CD4-positive, alpha-beta T cell (primary cell): ENCODE data around the gene PTPRM. TPM values are rescaled to one million over a fixed set of nuclear protein-coding genes. Genes with fewer than 3 reads are reported as not detected.

Source experiments
- ATAC-seq: fragments of 200-7000 bp; cut with Tn5 transposase; one replicate; pipeline ENCODE4 v1.10.0; 2022; ENCODE audit warnings: mild to moderate bottlenecking; ENCODE audit not compliant: poor library complexity
- CTCF ChIA-PET: fragments of 350-600 bp; sonication (Branson Sonifier 250); formaldehyde crosslinking; loops from one replicate; lab custom pipeline; 2021; ENCODE audit warnings: antibody characterized with exemption, inconsistent platforms; lab: Charles Lee
- POLR2A ChIA-PET: fragments of 350-600 bp; sonication (Branson Sonifier 250); formaldehyde crosslinking; loops from one replicate; lab custom pipeline; 2021; ENCODE audit warnings: antibody characterized with exemption, inconsistent platforms; lab: Charles Lee
- DNase-seq, 14 experiments: peaks; one replicate each; pipeline ENCODE4 v3.0.0-alpha.2; 2013 to 2020; ENCODE audit warnings: mixed read lengths in 2 of 14
- H3K27ac ChIP-seq, 2 donors: one replicate each; pipeline versions ENCODE4 v1.5.1 to v1.7.0; 2013; ENCODE audit warnings: low read length in 2 of 2, low read depth in 1 of 2, mild to moderate bottlenecking in 1 of 2
- H3K27me3 ChIP-seq, 2 experiments: 1 replicate in 1 of 2; 2 replicates in 1 of 2; pipeline versions ENCODE4 v1.6.1 to v1.7.0; 2013; ENCODE audit warnings: low read length in 2 of 2, control low read depth in 1 of 2, mild to moderate bottlenecking in 1 of 2, moderate library complexity in 1 of 2; ENCODE audit not compliant: insufficient read depth in 2 of 2, control insufficient read depth in 1 of 2
- H3K36me3 ChIP-seq: one replicate; pipeline ENCODE4 v1.6.1; 2013; ENCODE audit warnings: low read length, control low read depth; ENCODE audit not compliant: insufficient read depth
- H3K4me1 ChIP-seq: one replicate; pipeline ENCODE4 v1.6.1; 2013; ENCODE audit warnings: low read length, control low read depth; ENCODE audit not compliant: insufficient read depth
- H3K4me3 ChIP-seq: one replicate; pipeline ENCODE4 v1.5.1; 2013; ENCODE audit warnings: mild to moderate bottlenecking, low read length, moderate library complexity
- H3K9me3 ChIP-seq, 2 experiments: 1 replicate in 1 of 2; 2 replicates in 1 of 2; pipeline versions ENCODE4 v1.6.1 to v1.7.0; 2013; ENCODE audit warnings: low read length in 2 of 2, mild to moderate bottlenecking in 2 of 2, control low read depth in 1 of 2, moderate library complexity in 1 of 2; ENCODE audit not compliant: control insufficient read depth in 1 of 2, insufficient read depth in 1 of 2
- H3K27ac Mint-ChIP-seq: one replicate; pipeline ENCODE4 v1.8.0; 2020; ENCODE audit warnings: mixed read lengths
- H3K27me3 Mint-ChIP-seq: one replicate; pipeline ENCODE4 v1.8.0; 2021; ENCODE audit warnings: mixed read lengths
- H3K36me3 Mint-ChIP-seq: one replicate; pipeline ENCODE4 v1.8.0; 2021; ENCODE audit warnings: low read depth, mixed read lengths
- H3K4me1 Mint-ChIP-seq: one replicate; pipeline ENCODE4 v1.8.0; 2021; ENCODE audit warnings: low read depth, mixed read lengths
- H3K4me3 Mint-ChIP-seq: one replicate; pipeline ENCODE4 v1.8.0; 2020; ENCODE audit warnings: mild to moderate bottlenecking, mixed read lengths
- H3K9me3 Mint-ChIP-seq: one replicate; pipeline ENCODE4 v1.8.0; 2020; ENCODE audit warnings: mixed read lengths
- intact Hi-C, 2 experiments: fragments of 100-400 bp; cut with DNase I in 1 of 2; cut with micrococcal nuclease in 1 of 2; formaldehyde crosslinking; loops; one replicate each; pipeline versions ENCODE4 v1.15.1 to v1.9.0; 2023 to 2025; cut with DNase I, micrococcal nuclease
- total RNA-seq, 174 experiments: library from RNA in 2 of 174; stranded (reverse) in 2 of 174; gene quantifications; one replicate each; pipeline ENCODE4 v1.2.3 and lab custom pipeline; 2021 to 2026
- TF ChIP-seq, protein P1 (sequence below): fragments of 200-600 bp; IDR thresholded peaks from one replicate; pipeline ENCODE4 v1.8.0; 2022; ENCODE audit warnings: antibody characterized with exemption, mild to moderate bottlenecking

PTPRM gene
- total RNA-seq, 2 experiments from 2014 or later = 21.7 to 21.9 TPM

DNA sequence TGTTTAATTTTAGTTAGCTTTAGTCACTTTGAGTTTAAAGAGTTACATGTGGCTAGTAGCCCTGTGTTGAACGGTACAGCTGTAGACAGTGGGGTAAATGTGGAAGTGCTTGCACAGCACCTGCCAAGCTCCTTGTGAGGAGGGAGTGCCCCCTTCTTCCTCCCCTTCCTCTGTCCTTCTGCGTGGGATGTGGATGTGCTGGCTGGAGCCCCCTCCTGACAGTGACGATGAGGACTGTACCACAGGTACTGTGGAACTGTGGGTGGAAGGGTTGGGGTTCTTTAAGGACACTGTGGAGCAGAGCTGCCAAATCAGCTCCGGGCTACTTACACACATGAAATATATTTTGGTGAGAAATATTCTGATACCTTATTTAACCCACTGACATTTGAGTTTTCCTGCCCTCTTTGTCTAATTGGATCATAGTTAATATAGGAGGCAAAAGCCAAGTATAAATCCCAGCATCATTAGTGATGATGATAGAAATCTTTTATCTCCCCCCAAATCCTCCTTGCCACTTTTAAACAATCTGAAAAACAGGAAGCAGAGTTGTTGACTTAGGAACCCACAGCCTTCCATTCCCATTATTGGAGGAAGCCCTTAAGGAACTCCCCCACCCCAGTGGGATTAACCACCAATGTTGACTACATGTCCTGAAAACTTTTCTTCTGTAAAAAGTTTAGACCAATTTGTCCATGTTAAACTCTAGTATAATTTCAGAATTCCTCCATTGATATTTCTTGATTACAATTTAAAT is 181.3 kb downstream of the PTPRM start:
- no peaks in the 10 kb centered on the region for H3K4me1 ChIP-seq
- Mint-ChIP-seq H3K9me3 (peaks cover 10% of the 10 kb centered on the region), H3K4me3 (no peak overlapping the region), H3K4me1 (no peaks in the 10 kb centered on the region), H3K36me3 (no peaks in the 10 kb centered on the region), H3K27me3 (no peaks in the 10 kb centered on the region), H3K27ac (no peak overlapping the region)
- ATAC-seq (no peak), DNase-seq (no peak)
- H3K27ac ChIP-seq = no peak overlapping the region
- no peaks in the 10 kb centered on the region for H3K36me3 ChIP-seq
- ChIA-PET CTCF (no interaction called here), POLR2A (no interaction called here)
- H3K4me3 ChIP-seq = no peak overlapping the region
- H3K27me3 ChIP-seq = no peaks in the 10 kb centered on the region
- TF ChIP-seq, protein P1, sequence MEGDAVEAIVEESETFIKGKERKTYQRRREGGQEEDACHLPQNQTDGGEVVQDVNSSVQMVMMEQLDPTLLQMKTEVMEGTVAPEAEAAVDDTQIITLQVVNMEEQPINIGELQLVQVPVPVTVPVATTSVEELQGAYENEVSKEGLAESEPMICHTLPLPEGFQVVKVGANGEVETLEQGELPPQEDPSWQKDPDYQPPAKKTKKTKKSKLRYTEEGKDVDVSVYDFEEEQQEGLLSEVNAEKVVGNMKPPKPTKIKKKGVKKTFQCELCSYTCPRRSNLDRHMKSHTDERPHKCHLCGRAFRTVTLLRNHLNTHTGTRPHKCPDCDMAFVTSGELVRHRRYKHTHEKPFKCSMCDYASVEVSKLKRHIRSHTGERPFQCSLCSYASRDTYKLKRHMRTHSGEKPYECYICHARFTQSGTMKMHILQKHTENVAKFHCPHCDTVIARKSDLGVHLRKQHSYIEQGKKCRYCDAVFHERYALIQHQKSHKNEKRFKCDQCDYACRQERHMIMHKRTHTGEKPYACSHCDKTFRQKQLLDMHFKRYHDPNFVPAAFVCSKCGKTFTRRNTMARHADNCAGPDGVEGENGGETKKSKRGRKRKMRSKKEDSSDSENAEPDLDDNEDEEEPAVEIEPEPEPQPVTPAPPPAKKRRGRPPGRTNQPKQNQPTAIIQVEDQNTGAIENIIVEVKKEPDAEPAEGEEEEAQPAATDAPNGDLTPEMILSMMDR = no peak
- H3K9me3 ChIP-seq = peaks cover 3 to 9% of the 10 kb centered on the region in 2 experiments
- intact Hi-C loops = no loop called here

GRCh38 chr18:7749008-7749405 is 181.9 kb downstream of the PTPRM start:
- DNase-seq = no peak
- H3K36me3 ChIP-seq = no peaks in the 10 kb centered on the region
- POLR2A ChIA-PET = no interaction called here
- H3K27me3 ChIP-seq = no peaks in the 10 kb centered on the region
- TF ChIP-seq, protein P1 = no peak
- ATAC-seq = no peak
- H3K4me3 ChIP-seq = no peak overlapping the region
- H3K27ac ChIP-seq = no peak overlapping the region
- Mint-ChIP-seq H3K4me1 (no peaks in the 10 kb centered on the region), H3K9me3 (peaks cover 10% of the 10 kb centered on the region), H3K27me3 (no peaks in the 10 kb centered on the region), H3K27ac (no peak overlapping the region), H3K4me3 (no peak overlapping the region), H3K36me3 (no peaks in the 10 kb centered on the region)
- intact Hi-C loops = no loop called here
- no peaks in the 10 kb centered on the region for H3K4me1 ChIP-seq
- CTCF ChIA-PET = no interaction called here
- peaks cover 3 to 9% of the 10 kb centered on the region in 2 experiments for H3K9me3 ChIP-seq

GRCh38 chr18:7749510-7749981 is 182.4 kb downstream of the PTPRM start:
- ATAC-seq (no peak), DNase-seq (no peak)
- ChIA-PET POLR2A (no interaction called here), CTCF (no interaction called here)
- TF ChIP-seq, protein P1 = no peak
- intact Hi-C loops = no loop called here
- Mint-ChIP-seq H3K27ac (no peak overlapping the region), H3K4me1 (no peaks in the 10 kb centered on the region), H3K36me3 (no peaks in the 10 kb centered on the region), H3K4me3 (no peak overlapping the region), H3K9me3 (peaks cover 8% of the 10 kb centered on the region), H3K27me3 (no peaks in the 10 kb centered on the region)
- Histone ChIP-seq H3K9me3 (peaks cover 3 to 9% of the 10 kb centered on the region in 2 experiments), H3K4me3 (no peak overlapping the region), H3K27me3 (no peaks in the 10 kb centered on the region), H3K27ac (no peak overlapping the region), H3K4me1 (no peaks in the 10 kb centered on the region), H3K36me3 (no peaks in the 10 kb centered on the region)
